MM.1S (cell line): ENCODE measurements around the gene ATIC.

ENCODE experiments used
- DNase-seq: peaks from one replicate; pipeline ENCODE4 v3.0.0-alpha.2; 2015
- H2AFZ ChIP-seq: fragments of 300-600 bp; sonication (generic); 2 replicates; pipeline ENCODE4 v1.6.0; 2016; ENCODE audit warnings: antibody characterized with exemption, low read length
- H3F3A ChIP-seq: fragments of 300-600 bp; sonication (generic); 2 replicates; pipeline ENCODE4 v1.6.1; 2016; ENCODE audit warnings: mild to moderate bottlenecking, antibody characterized with exemption, low read length, moderate library complexity, mixed read lengths; ENCODE audit not compliant: insufficient read depth
- H3K27ac ChIP-seq: fragments of 300-600 bp; sonication (generic); 2 replicates; pipeline ENCODE4 v1.5.1; 2016; ENCODE audit warnings: mild to moderate bottlenecking, low read length
- H3K27me3 ChIP-seq: fragments of 300-600 bp; sonication (generic); replicated peaks from 2 replicates; pipeline ENCODE4 v1.6.0; 2016; ENCODE audit warnings: low read length; ENCODE audit not compliant: insufficient read depth
- H3K36me3 ChIP-seq: fragments of 300-600 bp; sonication (generic); replicated peaks from 2 replicates; pipeline ENCODE4 v1.6.1; 2016; ENCODE audit warnings: mild to moderate bottlenecking, low read length, mixed read lengths; ENCODE audit not compliant: insufficient read depth
- H3K4me1 ChIP-seq: fragments of 300-600 bp; sonication (generic); 2 replicates; pipeline ENCODE4 v1.6.1; 2016; ENCODE audit warnings: low read length, mixed read lengths
- H3K4me2 ChIP-seq: fragments of 300-600 bp; sonication (generic); 2 replicates; pipeline ENCODE4 v1.6.0; 2016; ENCODE audit warnings: low read depth, low read length
- H3K4me3 ChIP-seq: fragments of 300-600 bp; sonication (generic); 2 replicates; pipeline ENCODE4 v1.5.1; 2016; ENCODE audit warnings: low read length, mixed read lengths
- H3K79me2 ChIP-seq: fragments of 300-600 bp; sonication (generic); 2 replicates; pipeline ENCODE4 v1.6.1; 2016; ENCODE audit warnings: mixed run types, low read length, mixed read lengths
- H3K9ac ChIP-seq: fragments of 300-600 bp; sonication (generic); 2 replicates; pipeline ENCODE4 v1.6.1; 2016; ENCODE audit warnings: low read length, mixed read lengths
- H3K9me2 ChIP-seq: fragments of 300-600 bp; sonication (generic); replicated peaks from 2 replicates; pipeline ENCODE4 v1.6.1; 2016; ENCODE audit warnings: mild to moderate bottlenecking, low read length, mixed read lengths; ENCODE audit not compliant: insufficient read depth
- H3K9me3 ChIP-seq: fragments of 300-600 bp; sonication (generic); replicated peaks from 2 replicates; pipeline ENCODE4 v1.6.1; 2016; ENCODE audit warnings: mild to moderate bottlenecking, low read length, mixed read lengths; ENCODE audit not compliant: insufficient read depth
- H4K20me1 ChIP-seq: fragments of 300-600 bp; sonication (generic); 2 replicates; pipeline ENCODE4 v1.6.1; 2016; ENCODE audit warnings: mild to moderate bottlenecking, low read length, moderate library complexity, mixed read lengths; ENCODE audit not compliant: insufficient read depth
- CTCF ChIP-seq: fragments of 300-600 bp; sonication (generic); IDR thresholded peaks from 2 replicates; pipeline ENCODE4 v1.5.1; 2016; ENCODE audit warnings: antibody characterized with exemption, low read length, mixed read lengths
- EZH2 ChIP-seq: fragments of 300-600 bp; sonication (generic); optimal IDR thresholded peaks from 2 replicates; pipeline ENCODE3; 2017; ENCODE audit warnings: low read depth, mild to moderate bottlenecking, antibody characterized with exemption, low read length, mixed read lengths
- EZH2phosphoT487 ChIP-seq: fragments of 300-600 bp; sonication (generic); IDR thresholded peaks from 2 replicates; pipeline ENCODE4 v1.6.1; 2018; ENCODE audit warnings: antibody characterized with exemption, low read length

ATIC gene

GRCh38 chr2:215324811-215325210, 13.0 kb downstream of the ATIC start:
- H3K36me3 ChIP-seq: peaks cover 11% of the 10 kb centered on the region
- no peak for TF ChIP-seq EZH2phosphoT487

GRCh38 chr2:215328066-215328465, 16.2 kb downstream of the ATIC start:
- Histone ChIP-seq H3K4me2 (no peak overlapping the region), H3K9me2 (no peaks in the 10 kb centered on the region), H3F3A (no peaks in the 10 kb centered on the region), H3K9ac (no peak overlapping the region), H4K20me1 (0 out of 2 replicates have a peak, but pooled peaks cover 3% of the 10 kb centered on the region), H3K4me1 (no peaks in the 10 kb centered on the region), H3K4me3 (no peak overlapping the region), H2AFZ (no peak overlapping the region), H3K9me3 (no peaks in the 10 kb centered on the region), H3K36me3 (peaks cover 6% of the 10 kb centered on the region; the same call in 1 of the 2 replicates), H3K27me3 (no peaks in the 10 kb centered on the region), H3K79me2 (peaks cover 84% of the 10 kb centered on the region), H3K27ac (no peak overlapping the region)
- no peak for TF ChIP-seq EZH2phosphoT487
- no peak for DNase-seq

More at GRCh38 chr2:215324811-215325210, 13.0 kb downstream of the ATIC start:
- no peaks in the 10 kb centered on the region for H3F3A ChIP-seq
- no peak overlapping the region for H3K9ac ChIP-seq
- H3K9me2 ChIP-seq: no peaks in the 10 kb centered on the region
- H4K20me1 ChIP-seq: 0 out of 2 replicates have a peak, but pooled peaks cover 3% of the 10 kb centered on the region
- no peaks in the 10 kb centered on the region for H3K4me1 ChIP-seq
- no peak overlapping the region for H3K4me2 ChIP-seq
- no peak for DNase-seq
- H3K4me3 ChIP-seq: no peak overlapping the region
- no peaks in the 10 kb centered on the region for H3K27me3 ChIP-seq
- H3K27ac ChIP-seq: no peak overlapping the region
- H3K9me3 ChIP-seq: no peaks in the 10 kb centered on the region
- H2AFZ ChIP-seq: no peak overlapping the region
- peaks cover 80% of the 10 kb centered on the region for H3K79me2 ChIP-seq

GRCh38 chr2:215332872-215333595, 21.2 kb downstream of the ATIC start:
- Histone ChIP-seq H3K27me3 (no peaks in the 10 kb centered on the region), H3F3A (no peaks in the 10 kb centered on the region), H4K20me1 (no peaks in the 10 kb centered on the region), H3K9ac (no peak overlapping the region), H3K4me1 (no peaks in the 10 kb centered on the region), H3K4me3 (no peak overlapping the region), H3K9me2 (no peaks in the 10 kb centered on the region), H3K79me2 (peaks cover 45% of the 10 kb centered on the region), H3K27ac (no peak overlapping the region), H3K9me3 (no peaks in the 10 kb centered on the region), H3K4me2 (no peak overlapping the region), H3K36me3 (peaks cover 18% of the 10 kb centered on the region), H2AFZ (no peak overlapping the region)
- DNase-seq: no peak
- TF ChIP-seq EZH2 (no peak), EZH2phosphoT487 (no peak), CTCF (no peak)

- Histone ChIP-seq H3K4me1 (no peaks in the 10 kb centered on the region), H3K9me3 (no peaks in the 10 kb centered on the region), H3K4me3 (no peak overlapping the region), H3K79me2 (peaks cover 27% of the 10 kb centered on the region), H3K9ac (no peak overlapping the region), H2AFZ (no peak overlapping the region), H3K36me3 (peaks cover 25% of the 10 kb centered on the region), H4K20me1 (no peaks in the 10 kb centered on the region), H3K9me2 (no peaks in the 10 kb centered on the region), H3K4me2 (no peak overlapping the region), H3K27me3 (no peaks in the 10 kb centered on the region), H3K27ac (no peak overlapping the region), H3F3A (no peaks in the 10 kb centered on the region)
- no peak for TF ChIP-seq CTCF
- no peak for DNase-seq
Measured at GRCh38 chr2:215338883-215339679, 27.2 kb downstream of the ATIC start.
